ENCODE results near the gene HSPA4.
"Not testable (repeated sequence)": the region's sequence is repeated elsewhere in the genome, so short reads cannot be mapped to it uniquely, and the experiment has no call there.

The HSPA4 gene

DNA sequence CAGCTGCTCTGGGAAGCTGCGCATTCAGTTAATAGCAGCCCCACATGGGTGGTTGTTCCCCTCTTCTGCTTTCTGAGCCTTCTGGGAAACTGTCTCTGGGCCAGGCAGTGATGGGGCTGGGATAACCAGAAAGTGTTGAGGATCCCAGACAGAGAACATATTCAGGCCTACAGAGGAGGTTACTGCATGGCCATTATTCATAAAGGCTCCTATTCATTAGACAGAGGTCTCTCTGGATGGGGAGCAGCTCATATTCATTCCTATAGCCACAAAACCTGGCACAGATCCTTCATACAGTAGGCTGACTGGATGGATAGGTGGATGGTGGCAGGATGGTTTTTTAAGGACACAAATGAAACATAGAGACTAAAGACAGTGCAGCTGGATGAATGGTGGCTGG lies 76.3 kb downstream of the HSPA4 start:
- DNase-seq: no peak

DNA sequence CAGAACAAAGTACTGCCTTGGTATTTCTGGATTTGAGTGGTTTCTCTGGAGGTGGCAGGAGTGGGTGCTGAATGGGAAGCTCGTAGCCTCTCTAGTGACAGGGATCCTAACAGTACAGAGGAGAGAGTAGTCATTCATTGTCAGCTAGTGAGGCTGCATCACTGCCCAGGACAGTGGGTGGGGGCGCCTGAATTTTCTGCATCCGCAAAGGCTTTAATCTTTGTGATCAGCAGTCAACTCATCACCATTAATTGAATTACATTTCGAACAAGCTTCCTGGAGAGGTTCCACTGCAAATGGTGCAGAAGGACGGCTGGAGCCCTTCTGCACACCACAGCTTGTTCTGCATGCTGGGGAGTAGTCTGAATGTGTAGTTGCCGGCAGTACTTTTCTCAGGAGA lies 77.5 kb downstream of the HSPA4 start:
- no peak for DNase-seq

DNA sequence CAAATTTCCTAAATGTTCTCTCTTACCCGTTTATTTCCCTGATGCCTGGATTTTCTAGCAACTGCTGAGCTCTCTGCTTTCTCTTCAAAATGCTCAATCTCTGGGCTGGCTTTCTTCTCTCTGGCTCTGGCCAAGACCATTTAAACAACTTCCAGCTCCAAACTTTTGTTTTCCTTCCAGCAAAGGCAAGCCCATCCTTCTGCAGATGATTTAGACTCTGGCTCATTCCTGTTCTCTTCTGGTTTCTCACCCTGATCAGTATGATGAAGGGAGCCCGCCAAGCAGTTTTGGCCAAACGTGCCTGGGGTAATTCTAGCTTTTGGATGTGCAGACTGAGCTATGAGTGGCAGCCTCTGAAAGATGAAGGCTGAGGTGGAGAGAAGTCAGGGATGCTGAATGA lies 78.1 kb downstream of the HSPA4 start:
- DNase-seq: no peak

DNA sequence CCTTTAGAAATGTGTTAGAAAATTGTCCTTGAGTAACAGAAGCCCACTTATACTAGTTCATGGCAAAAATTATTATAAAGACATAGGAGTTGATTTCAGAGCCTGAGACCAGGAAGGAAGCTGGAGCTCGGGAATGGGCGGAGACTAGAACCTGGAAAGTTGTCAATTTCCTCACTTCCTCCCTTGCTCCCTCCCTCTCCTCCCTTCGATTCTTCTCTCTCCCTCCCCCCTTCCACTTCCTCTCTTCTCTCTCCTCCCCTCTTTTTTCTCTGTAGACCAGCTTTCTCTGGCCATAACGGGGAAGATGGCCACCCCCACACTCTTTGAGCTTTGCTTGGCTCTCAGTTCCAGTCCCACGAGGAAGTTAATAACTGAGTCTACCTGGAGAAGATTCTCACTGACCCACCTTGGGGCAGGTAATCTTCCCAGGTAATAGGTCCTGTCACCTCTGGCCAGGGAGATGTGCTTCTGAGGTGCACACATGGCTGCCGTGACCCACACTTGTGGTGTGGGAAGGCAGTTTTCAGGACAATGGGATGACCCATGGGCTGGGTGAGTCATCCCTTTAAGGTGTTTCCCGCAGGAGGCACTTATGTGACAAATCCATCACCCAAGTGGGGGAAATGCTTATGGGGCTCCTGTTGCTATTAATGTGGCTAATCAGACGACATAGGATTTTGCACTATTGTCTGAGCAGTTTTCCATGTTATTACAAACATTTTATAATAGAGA lies 78.7 kb downstream of the HSPA4 start:
- DNase-seq: no peak

DNA sequence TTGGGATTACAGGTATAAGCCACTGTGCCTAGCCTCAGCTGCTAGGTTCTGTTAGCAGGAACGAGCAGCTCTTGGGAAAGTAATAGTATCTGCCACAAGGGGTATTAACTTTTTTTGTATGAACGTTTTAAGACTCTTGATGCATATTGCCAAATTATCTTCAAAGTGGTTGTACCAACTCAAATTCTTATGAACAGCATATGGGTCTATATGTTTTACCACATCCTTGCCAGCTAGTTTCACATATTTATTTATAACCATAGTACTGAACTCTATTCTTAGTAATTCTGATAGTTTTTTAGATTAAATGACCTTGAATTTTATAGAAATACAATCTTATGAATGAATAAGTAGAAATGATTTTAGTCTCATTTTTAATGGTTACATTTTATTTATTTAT lies 80.9 kb downstream of the HSPA4 start:
- no peak for DNase-seq

DNA sequence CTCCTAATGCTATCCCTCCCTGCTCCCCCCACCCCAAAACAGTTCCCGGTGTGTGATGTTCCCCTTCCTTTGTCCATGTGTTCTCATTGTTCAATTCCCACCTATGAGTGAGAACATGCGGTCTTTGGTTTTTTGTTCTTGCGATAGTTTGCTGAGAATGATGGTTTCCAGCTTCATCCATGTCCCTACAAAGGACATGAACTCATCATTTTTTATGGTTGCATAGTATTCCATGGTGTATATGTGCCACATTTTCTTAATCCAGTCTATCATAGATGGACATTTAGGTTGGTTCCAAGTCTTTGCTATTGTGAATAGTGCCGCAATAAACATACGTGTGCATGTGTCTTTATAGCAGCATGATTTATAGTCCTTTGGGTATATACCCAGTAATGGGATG lies 81.4 kb downstream of the HSPA4 start:
- not testable (repeated sequence) for DNase-seq

DNA sequence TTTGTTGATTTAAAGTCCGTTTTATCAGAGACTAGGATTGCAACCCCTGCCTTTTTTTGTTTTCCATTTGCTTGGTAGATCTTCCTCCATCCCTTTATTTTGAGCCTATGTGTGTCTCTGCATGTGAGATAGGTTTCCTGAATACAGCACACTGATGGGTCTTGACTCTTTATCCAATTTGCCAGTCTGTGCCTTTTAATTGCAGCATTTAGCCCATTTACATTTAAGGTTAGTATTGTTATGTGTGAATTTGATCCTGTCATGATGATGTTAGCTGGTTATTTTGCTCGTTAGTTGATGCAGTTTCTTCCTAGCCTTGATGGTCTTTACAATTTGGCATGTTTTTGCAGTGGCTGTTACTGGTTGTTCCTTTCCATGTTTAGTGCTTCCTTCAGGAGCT lies 85.1 kb downstream of the HSPA4 start:
- not testable (repeated sequence) for DNase-seq

DNA sequence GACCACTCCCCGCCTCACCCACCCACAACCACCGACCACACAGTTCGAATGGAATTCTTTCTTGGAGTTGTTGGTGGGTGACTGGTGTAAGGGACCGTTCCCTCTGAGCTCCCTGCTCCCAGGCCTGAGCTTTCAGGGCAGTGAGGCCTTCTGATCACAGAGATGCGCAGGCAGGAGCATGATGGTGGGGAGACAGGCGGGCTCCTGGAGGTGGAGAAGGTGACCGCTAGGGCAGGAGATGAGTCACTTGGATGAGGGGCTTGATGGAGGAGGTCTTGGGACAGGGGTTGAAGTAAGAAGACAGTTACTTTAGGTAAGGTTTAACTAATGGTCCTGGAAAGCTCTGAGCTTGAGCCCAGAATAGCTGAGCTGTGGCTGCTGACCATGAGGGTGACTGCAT lies 88.5 kb downstream of the HSPA4 start:
- no peak for DNase-seq

DNA sequence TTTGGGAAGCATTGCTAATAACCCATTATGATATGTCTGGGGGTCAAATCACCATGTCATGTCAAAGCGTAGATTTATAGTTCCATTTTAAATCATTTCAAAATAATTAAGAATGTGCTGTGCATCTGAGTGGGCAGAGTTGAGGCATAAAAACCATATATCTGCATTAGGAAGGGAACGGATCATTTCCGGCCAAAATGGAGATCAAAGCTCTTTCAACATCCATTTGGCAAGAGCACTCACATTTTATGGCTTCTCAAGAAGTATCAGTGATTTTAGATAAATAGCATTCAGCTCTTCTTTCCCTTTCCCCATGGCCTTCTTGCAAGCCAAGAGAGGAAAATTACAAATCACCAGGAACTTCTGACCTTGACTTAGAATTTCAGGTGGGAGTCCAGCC lies 89.9 kb downstream of the HSPA4 start:
- no peak for DNase-seq

DNA sequence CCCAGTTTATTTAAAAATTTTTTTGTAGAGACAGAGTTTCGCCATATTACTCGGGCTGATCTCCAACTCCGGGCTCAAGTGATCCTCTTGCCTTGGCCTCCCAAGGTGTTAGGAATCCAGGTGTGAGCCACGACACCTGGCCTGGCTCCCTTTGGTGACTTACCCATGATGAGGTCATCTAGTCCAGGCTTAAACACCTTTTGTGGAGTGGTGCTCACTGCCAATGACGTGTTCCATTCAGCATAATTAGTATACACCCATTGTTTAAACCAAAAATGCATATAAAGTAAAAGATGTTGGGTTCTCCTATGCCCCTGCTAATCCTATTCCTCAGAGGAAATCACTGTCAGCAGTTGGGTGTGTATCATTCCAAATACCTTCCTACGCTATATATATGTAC lies 91.0 kb downstream of the HSPA4 start:
- DNase-seq: no peak

DNA sequence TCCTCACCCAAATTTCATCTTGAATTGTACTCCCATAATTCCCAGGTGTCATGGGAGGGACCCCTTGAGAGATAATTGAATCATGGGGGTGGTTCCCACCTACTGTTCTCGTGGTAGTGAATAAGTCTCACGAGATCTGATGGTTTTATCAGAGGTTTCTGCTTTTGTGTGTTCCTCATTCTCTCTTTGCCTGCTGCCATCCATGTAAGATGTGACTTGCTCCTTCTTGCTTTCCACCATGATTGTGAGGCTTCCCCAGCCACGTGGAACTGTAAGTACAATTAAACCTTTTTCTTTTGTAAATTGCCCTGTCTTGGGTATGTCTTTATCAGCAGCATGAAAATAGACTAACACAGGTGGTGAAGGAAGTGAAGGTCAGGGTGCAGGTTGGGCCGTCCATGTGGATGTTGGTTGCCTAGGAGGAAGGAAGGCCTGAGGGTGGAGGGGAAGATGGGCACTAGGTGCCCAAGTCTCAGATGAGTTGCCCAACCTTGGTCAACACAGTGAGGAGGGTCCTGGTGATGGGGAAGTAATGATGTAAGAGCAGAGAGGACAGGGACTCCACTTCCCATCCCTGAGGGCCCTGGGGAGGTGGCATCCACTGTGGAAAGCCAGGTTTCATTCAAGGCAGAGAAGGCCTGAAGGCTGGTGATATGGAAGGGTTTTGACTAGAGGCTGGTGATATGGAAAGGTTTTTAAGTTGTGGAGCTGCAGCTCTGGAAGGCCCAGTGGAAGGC lies 92.6 kb downstream of the HSPA4 start:
- no peak for DNase-seq

DNA sequence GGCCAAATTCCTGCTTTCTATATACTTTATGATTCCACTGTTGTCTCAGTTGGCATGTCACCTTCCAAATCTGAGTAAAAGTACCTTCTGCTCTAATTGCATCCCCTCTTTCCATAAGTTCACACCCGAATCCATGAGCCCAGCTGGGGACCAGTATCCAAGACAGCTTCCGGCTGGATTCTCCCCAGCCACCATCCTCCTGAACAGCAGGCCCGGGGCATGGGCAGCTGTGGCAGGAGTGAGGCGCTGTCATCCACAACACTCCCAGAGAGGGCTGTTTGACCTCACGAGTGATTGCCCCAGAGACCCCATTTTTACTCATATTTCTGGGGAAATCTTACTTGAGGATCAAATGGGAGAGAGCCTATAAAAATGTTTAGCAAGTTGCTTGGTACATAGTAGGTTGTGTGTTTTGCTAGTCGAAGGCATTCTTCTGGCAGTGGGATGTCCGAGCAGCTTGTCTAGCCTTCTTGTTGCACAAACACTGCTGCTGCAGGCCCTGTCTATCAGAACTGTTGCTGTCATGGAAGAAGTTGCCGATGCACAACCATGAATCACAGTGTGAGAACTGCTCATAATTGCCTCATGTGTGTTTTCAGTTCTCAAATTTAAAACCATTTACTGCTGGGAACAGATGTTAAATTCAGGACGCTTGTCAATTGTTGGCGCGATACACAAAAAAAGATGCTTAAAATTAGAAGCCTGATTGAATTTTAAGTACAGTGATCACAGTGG lies 93.8 kb downstream of the HSPA4 start:
- DNase-seq: no peak

DNA sequence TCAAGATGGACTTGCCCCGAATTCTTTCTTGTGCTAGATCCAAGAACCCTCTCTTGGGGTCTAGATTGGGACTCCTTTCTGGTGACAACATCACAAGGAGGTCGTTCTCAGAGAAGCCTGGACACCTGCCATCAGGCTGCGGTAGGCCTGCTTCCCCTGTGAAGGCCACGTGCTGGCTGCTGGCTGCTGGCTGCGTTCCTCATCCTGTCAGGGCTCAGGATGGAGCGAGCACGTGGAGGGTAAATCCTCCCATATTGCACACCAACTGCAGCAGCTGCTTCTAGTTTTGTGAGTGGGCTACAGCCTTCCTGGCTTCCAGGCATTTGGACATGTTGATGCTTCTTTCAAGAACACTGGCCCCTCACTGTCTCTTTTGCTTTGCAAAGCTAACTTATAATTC lies 95.6 kb downstream of the HSPA4 start:
- DNase-seq: no peak

DNA sequence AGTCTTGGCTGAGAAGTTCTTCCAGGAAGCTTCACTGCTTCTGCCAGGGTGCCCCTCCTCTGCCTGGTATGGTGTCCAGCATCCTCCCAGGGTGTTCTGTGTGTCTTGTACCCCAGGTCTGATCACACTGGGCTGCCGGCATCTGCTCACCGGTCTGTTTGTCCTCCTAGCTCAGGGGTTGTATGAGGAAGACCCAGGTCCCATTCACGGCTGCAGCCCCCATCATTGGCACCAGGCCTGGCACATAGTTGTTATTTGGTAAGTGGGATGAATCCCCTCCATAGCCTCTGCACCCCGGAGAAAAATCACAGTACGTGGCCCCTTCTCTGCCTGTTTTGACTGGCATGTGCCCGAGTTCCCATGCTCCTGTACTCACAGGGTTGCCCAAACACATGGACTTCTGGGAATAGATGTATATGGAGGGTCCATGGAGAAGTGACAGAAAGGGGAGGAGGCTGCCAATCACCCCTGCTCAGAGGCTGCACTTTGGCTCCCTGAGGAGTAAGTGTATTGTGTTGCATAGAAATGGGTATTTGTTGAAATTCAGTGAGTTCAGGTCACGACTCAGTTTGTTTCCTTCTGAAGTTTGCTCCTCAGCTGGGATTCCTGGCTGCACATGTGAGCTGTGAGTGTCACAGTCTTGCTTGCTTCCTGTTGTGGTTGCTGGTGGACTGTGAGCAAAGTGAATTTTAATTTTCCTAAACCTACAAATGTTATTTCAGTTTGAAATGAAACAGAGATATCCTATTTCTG lies 96.2 kb downstream of the HSPA4 start:
- DNase-seq: no peak

DNA sequence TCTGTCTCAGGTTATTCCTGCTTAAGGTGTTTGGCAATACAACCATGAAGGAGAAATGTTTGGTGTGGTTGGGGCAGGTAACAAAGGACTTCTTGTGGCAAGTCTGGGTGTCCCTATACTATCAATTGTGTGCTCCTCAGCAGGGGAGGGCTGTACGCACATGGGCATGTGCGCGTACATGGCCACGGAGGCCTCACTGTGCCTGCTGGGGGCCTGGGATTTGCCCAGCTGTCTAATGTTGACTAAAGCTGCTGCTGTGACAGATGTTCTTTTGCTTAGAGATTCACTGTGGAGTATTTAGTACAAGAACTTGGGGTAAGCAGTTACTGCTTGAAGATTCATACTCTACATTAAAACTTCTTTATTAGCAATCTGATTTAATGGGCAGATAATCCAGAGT lies 97.5 kb downstream of the HSPA4 start:
- no peak for DNase-seq

DNA sequence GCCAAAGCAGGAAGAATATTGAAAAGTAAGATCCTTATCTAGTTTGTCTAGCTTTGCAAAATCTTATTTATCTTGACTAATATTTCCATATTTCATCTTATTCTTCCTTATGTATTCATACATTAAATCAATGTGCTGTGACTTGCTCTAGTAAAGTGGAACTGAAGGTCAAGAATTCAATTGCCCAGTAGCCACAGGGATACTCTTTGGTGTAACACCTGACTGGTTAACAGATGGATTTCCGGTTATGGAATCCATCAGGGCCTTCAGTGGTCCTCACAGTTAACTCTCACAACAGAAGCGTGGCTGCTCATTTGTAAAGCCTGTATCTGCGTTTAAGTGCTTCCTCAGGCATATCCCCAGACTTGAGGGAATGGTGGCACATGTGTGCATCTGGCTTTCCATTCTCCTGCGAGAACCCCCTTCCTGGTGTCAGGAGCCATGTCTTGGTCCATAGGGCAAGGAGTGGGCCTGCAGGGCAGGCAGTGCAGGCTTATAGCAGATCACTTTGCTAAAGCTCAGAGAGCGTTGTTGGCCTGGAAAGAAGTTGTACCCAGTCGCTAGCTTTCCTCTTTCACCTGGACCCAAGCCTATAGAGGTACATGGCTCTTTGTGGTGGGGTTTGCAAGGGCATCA lies 99.2 kb downstream of the HSPA4 start:
- no peak for DNase-seq

DNA sequence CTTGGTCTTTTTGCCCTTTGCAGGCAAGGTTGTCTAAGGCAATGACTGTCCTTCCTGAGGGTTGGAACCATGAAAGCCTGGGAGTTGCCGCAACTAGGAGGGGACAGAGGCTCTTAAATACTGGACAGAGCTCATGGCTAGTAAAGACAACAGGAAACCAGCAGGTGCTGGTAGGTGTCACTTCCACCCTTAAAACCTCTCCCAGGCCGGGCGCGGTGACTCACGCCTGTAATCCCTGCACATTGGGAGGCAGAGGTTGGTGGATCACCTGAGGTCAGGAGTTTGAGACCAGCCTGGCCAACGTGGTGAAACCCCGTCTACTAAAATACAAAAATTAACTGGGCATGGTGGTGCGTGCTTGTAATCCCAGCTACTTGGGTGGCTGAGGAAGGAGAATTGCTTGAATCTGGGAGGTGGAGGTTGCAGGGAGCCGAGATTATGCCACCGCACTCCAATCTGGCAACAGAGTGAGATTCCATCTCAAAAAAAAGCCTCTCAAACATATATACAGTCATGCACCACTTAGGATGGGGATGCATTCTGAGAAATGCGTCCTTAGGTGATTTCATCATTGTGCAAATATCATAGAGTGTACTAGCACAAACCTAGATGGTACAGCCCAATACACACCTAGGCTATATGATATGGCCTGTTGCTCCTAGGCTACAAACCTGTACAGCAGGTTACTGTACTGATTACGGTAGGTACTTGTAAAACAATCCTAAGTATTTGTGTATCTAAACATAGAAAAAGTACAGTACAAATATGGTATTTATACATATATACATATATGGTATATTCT lies 102.7 kb downstream of the HSPA4 start:
- no peak for DNase-seq

DNA sequence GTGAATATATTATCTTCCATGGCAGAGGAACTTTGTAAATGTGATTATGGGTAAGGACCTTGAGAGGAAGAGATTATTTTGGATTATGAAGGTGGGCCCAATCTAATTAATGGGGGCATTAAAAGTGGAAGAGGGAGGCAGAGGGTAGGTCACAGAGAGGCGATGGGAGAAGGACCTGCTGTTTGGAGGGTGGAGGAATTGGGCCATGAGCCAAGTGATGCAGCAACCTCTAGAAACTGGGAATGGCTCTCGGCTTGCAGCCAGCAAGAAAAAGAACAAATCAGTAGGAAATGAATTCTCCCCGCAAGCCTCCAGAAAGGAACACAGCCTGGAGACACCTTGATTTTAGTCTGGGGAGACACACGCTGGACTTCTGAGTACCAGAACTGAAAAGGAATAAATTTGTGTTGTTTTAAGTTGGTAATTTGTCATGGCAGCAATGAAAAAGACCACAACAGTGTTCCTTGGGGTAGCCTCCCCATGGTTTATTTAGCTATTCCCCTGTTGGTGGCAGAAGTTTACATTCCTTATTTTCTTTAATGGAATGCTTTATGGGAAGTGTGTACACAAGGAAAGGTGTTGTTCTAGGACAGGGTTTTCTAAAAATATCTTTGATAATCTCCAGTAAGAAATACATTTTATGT lies 103.6 kb downstream of the HSPA4 start:
- no peak for DNase-seq

All from CD4-positive, alpha-beta T cell treated with Interleukin-15 for 1 hour (primary cell).